Stimulated activated CD4-positive, alpha-beta T cell treated with anti-CD3 and anti-CD28 coated beads, TNF-alpha, amount 100 ng/mL, for 24 hours (primary cell): ENCODE results near the gene ICAM5.
"Not testable (repeated sequence)": the region's sequence is repeated elsewhere in the genome, so short reads cannot be mapped to it uniquely, and the experiment has no call there.

Source experiments
- DNase-seq, 3 experiments: peaks; one replicate each; pipeline ENCODE4 v3.0.0-alpha.2; 2020; ENCODE audit warnings: low read depth in 3 of 3

The ICAM5 gene

GRCh38 chr19:10269333-10270179, 20.2 kb upstream of the ICAM5 start:
- peak; percentile 76 to 90 (median 81) for DNase-seq

DNA sequence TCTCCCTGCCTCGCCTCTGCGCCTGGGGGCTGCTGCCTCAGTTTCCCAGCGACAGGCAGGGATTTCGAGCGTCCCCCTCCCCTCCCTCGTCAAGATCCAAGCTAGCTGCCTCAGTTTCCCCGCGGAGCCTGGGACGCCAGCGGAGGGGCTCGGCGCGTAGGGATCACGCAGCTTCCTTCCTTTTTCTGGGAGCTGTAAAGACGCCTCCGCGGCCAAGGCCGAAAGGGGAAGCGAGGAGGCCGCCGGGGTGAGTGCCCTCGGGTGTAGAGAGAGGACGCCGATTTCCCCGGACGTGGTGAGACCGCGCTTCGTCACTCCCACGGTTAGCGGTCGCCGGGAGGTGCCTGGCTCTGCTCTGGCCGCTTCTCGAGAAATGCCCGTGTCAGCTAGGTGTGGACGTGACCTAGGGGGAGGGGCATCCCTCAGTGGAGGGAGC, 19.6 kb upstream of the ICAM5 start:
- DNase-seq = peak in 2 of 3 experiments; percentile 30 to 81

- peak in 2 of 3 experiments; percentile 43 to 76 for DNase-seq
Observed at GRCh38 chr19:10270616-10271394, 18.9 kb upstream of the ICAM5 start, which contains the start of gene ICAM1. TSS of gene ICAM1 (plus strand) at chr19:10271120. CDS start at chr19:10271160, 40 bp downstream.

DNA sequence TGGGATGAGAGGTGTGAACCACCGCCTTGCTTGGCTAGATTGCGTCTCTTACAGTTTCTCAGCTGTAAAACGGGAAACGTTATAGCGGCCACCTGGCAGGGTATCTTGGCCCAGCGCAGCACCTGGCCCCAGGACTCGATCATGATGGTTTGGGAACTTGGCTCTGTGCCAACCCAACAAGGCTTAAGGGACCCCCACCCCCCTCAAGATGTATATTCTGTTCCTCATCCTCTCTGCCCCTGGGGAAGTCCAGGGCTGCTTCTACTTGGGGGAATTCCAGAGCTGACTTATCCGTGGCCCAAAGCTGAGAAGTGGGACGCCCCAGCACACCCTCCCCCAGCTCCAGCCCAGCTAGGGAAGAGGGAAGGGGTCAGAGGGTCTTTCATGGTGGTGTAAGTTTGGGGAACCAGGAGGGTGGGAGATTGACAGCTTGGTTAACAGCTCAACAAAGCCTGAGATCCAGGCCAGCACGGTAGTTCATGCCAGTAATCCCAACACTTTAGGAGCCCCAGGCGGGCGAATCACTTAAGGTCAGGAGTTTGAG, 18.1 kb upstream of the ICAM5 start:
- no peak for DNase-seq

DNA sequence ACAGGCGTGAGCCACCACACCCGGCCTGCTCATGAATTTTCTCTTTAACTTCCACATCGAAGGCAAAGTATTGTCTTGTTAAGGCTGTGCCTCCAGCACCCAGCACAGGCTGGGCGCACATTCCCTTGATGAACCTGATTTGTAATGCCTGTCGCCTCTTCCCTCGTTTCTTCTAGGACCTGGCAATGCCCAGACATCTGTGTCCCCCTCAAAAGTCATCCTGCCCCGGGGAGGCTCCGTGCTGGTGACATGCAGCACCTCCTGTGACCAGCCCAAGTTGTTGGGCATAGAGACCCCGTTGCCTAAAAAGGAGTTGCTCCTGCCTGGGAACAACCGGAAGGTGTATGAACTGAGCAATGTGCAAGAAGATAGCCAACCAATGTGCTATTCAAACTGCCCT, 15.2 kb upstream of the ICAM5 start:
- no peak for DNase-seq

DNA sequence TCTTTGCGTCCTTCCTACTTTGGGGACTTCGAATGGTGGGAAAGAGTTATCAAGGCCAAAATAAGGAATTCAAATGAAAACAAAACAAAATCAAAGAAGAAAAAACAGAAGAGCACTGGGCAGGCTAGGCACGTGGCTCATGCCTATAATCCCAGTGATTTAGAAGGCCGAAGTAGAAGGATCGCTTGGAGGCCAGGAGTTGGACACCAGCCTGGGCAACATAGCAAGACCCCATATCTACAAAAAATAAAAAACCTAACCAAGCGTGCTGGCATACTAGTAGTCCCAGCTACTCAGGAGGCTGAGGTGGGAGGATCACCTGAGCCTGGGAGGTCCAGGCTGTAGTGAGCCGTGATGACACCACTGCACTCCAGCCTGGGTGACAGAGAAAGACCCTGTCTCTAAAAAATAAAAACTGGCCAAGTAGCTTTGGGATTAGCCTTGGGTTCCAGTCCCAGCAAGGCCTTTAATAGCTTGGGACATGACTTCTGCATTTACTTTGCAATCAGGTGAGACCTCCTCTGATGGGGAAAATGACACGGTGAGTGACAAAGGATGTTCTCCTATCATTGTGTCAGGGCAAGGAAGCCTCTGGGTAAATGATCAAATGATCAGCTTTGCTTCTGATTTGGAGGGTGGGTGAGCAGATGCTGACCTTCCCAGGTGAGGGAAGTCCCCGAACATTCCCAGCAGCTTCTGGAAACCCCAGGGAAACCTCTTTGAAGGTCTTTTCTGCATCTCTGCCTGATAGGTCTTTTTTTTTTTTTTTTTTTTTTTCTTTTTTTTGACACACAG, 11.8 kb upstream of the ICAM5 start:
- DNase-seq = no peak

DNA sequence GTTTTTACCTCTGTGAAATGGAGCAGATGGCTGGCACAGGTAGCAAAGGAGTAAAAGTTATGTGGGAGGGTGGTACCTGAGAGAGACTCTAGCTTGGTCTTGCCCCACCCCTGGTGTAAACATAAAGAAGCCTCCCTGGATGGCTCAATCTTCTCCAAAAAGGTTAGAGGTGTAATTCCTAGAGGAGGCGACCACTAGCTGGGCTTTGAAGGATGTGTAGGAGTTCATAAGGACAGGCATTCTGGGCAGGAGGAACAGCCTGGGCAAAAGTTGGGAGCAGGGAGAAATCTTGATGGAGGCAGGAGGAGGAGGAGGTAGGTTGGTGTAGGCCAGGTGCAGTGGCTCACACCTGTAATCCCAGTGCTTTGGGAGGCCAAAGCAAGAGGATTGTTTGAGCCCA, 10.8 kb upstream of the ICAM5 start:
- no peak for DNase-seq

DNA sequence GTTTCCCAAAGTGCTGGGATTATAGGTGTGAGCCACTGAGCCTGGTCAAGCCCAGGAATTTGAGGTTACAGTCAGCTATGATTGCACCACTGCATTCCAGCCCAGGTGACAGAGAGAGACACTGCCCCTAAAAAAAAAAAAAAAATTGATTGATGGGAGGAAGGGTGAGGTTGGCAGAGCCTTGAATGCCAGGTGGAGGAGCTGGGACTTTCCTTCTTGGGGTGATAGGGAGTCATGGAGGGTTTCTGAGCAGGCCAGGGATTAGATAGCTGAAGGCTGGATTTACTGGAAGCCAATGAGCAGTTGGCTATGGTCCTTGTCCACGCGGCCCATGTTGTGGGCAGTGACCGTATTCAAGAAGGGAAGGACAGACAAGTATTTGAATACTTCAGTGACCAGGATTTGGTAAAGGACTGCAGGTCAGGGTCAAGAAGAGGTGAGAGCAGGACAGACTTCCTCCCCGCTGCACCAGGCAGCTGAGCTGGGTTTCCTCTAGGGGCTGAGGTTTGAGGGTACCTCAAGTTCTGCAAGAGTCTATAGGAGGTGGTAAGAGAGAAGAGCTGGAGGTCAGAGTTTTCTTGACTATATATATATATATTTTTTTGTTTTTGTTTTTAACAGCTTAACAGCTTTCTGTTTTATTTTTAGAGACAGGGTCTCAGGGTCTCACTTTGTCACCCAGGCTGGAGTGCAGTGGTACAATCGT, 9.9 kb upstream of the ICAM5 start:
- DNase-seq = no peak

- not testable (repeated sequence) for DNase-seq
Observed at GRCh38 chr19:10282043-10282442, 7.7 kb upstream of the ICAM5 start.

DNA sequence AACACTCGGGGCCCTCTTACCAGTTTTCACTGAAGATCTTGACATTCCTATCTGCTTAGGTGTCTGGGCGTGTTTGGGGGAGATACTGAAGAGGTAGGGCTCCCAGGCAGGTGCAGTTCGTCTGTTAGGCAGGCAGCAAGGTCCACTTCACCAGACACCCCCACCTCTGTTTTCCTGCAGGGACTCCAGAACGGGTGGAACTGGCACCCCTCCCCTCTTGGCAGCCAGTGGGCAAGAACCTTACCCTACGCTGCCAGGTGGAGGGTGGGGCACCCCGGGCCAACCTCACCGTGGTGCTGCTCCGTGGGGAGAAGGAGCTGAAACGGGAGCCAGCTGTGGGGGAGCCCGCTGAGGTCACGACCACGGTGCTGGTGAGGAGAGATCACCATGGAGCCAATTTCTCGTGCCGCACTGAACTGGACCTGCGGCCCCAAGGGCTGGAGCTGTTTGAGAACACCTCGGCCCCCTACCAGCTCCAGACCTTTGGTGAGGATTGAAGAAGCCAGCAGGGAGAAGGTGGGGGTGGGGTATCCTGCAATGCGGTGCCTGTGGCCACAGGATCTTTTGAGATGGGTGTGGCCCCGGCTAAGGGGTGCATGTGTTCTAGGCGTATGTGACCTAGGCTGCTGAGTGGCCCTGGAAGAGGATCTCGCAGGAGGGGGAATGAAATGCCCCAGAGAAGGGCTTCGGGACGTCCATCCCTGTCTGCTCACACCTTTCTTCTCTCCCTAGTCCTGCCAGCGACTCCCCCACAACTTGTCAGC, 6.3 kb upstream of the ICAM5 start:
- DNase-seq = no peak

DNA sequence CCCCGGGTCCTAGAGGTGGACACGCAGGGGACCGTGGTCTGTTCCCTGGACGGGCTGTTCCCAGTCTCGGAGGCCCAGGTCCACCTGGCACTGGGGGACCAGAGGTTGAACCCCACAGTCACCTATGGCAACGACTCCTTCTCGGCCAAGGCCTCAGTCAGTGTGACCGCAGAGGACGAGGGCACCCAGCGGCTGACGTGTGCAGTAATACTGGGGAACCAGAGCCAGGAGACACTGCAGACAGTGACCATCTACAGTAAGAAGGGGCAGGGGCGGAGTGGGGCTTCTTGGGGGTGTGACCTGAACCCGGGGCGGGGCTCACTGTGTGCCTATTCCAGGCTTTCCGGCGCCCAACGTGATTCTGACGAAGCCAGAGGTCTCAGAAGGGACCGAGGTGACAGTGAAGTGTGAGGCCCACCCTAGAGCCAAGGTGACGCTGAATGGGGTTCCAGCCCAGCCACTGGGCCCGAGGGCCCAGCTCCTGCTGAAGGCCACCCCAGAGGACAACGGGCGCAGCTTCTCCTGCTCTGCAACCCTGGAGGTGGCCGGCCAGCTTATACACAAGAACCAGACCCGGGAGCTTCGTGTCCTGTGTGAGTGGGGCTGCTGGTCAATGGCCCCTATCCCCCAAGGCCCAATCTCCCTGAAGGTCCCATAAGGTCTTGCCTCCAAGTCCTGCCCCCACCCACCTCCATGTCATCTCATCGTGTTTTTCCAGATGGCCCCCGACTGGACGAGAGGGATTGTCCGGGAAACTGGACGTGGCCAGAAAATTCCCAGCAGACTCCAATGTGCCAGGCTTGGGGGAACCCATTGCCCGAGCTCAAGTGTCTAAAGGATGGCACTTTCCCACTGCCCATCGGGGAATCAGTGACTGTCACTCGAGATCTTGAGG, 5.4 kb upstream of the ICAM5 start:
- DNase-seq = no peak

DNA sequence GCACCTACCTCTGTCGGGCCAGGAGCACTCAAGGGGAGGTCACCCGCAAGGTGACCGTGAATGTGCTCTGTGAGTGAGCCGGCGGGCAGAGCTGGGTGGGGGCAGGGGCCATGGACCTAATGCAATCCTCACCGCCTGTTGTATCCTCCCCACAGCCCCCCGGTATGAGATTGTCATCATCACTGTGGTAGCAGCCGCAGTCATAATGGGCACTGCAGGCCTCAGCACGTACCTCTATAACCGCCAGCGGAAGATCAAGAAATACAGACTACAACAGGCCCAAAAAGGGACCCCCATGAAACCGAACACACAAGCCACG, 4.8 kb upstream of the ICAM5 start:
- DNase-seq = no peak

DNA sequence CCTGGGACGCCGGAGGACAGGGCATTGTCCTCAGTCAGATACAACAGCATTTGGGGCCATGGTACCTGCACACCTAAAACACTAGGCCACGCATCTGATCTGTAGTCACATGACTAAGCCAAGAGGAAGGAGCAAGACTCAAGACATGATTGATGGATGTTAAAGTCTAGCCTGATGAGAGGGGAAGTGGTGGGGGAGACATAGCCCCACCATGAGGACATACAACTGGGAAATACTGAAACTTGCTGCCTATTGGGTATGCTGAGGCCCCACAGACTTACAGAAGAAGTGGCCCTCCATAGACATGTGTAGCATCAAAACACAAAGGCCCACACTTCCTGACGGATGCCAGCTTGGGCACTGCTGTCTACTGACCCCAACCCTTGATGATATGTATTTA, 4.4 kb upstream of the ICAM5 start:
- no peak for DNase-seq

DNA sequence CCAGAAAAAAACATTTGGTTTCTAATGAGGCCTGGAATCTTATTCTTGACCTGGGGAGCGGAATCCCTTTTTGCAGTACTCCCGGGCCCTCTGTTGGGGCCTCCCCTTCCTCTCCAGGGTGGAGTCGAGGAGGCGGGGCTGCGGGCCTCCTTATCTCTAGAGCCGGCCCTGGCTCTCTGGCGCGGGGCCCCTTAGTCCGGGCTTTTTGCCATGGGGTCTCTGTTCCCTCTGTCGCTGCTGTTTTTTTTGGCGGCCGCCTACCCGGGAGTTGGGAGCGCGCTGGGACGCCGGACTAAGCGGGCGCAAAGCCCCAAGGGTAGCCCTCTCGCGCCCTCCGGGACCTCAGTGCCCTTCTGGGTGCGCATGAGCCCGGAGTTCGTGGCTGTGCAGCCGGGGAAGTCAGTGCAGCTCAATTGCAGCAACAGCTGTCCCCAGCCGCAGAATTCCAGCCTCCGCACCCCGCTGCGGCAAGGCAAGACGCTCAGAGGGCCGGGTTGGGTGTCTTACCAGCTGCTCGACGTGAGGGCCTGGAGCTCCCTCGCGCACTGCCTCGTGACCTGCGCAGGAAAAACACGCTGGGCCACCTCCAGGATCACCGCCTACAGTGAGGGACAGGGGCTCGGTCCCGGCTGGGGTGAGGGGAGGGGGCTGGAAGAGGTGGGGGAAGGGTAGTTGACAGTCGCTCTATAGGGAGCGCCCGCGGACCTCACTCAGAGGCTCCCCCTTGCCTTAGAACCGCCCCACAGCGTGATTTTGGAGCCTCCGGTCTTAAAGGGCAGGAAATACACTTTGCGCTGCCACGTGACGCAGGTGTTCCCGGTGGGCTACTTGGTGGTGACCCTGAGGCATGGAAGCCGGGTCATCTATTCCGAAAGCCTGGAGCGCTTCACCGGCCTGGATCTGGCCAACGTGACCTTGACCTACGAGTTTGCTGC, 2.7 kb upstream of the ICAM5 start, which contains the start of gene ICAM4:
TSS of gene ICAM4 (plus strand) at position 153 of the 935 bp plus-strand sequence. CDS start at position 211, 58 bp downstream.
- no peak for DNase-seq

DNA sequence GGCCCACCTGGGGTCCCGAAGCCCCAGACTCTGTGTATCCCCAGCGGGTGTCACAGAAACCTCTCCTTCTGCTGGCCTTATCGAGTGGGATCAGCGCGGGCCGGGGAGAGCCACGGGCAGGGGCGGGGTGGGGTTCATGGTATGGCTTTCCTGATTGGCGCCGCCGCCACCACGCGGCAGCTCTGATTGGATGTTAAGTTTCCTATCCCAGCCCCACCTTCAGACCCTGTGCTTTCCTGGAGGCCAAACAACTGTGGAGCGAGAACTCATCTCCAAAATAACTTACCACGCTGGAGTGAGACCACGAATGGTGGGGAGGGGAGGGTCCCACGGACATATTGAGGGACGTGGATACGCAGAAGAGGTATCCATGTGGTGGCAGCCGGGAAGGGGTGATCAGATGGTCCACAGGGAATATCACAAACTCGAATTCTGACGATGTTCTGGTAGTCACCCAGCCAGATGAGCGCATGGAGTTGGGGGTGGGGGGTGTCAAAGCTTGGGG, 1.0 kb upstream of the ICAM5 start:
- no peak for DNase-seq

DNA sequence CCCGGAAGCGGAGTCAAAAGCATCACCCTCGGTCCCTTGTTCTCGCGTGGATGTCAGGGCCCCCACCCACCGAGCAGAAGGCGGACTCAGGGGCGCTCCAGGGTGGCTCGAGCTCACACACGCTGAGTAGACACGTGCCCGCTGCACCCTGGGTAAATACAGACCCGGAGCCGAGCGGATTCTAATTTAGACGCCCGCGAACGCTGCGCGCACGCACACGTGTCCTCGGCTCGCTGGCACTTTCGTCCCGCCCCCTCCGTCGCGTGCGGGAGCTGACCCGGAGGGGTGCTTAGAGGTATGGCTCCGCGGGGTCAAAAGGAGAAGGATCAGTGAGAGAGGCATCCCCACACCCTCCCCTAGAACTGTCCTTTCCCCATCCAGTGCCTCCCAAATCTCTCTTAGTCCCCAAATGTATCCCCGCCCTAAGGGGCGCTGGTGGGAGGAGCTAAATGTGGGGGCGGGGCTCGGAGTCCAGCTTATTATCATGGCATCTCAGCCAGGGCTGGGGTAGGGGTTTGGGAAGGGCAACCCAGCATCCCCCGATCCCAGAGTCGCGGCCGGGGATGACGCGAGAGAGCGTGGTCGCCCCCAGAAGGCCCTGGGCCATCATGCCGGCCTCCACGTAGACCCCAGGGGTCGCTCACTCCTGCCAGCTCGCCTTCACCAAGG, 451 bp upstream of the ICAM5 start:
- DNase-seq = peak in 2 of 3 experiments; percentile 36 to 69

DNA sequence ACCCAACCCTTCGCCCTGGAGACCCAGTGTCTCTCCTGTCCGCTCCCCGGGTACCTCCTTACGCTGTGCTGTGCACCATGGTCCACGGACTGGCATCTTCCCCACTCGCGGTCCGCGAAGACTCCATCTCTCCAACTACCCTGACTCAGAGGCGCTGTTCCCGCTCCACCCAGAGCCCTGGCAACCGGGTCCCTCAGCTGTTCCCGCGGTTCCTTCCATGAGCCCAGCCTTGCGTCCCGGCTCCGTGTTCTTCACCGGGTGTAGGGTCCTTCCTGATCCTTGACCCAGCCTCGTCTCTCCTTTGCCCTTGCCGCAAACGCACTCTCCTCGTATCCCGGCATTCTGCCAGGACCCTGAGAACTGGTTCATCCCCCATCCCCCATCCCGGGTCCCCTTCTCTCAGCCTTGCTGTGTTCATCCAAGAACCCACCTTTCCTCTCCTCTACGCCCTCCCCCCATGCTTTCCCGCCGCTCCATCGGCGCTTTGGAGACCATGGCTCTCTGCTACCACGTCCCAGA, 664 bp downstream of the ICAM5 start:
- DNase-seq = no peak
